Measurements from ENCODE around the gene KRTCAP2. TPM values are rescaled to one million over a fixed set of nuclear protein-coding genes. Genes with fewer than 3 reads are reported as not detected.
"Not testable (repeated sequence)": the region's sequence is repeated elsewhere in the genome, so short reads cannot be mapped to it uniquely, and the experiment has no call there.

Gene KRTCAP2
- total RNA-seq, 4 donors from 2014 or later: 102 to 167 (median 146) TPM

GRCh38 chr1:155196893-155197638 is 24.0 kb upstream of the KRTCAP2 start:
- H3K9me3 ChIP-seq: no peaks in the 10 kb centered on the region
- H3K27me3 ChIP-seq: no peaks in the 10 kb centered on the region
- H3K27ac ChIP-seq: peak overlapping the region in 1 of 4 donors; percentile 96
- peaks cover 0 to 48% (median 20%) of the 10 kb centered on the region in 4 donors for H3K4me1 ChIP-seq
- TF ChIP-seq POLR2A (IDR thresholded peaks at IDR 0.05) (no peak), EP300 (IDR thresholded peaks at IDR 0.05) (no peak)
- TF ChIP-seq, protein P1, sequence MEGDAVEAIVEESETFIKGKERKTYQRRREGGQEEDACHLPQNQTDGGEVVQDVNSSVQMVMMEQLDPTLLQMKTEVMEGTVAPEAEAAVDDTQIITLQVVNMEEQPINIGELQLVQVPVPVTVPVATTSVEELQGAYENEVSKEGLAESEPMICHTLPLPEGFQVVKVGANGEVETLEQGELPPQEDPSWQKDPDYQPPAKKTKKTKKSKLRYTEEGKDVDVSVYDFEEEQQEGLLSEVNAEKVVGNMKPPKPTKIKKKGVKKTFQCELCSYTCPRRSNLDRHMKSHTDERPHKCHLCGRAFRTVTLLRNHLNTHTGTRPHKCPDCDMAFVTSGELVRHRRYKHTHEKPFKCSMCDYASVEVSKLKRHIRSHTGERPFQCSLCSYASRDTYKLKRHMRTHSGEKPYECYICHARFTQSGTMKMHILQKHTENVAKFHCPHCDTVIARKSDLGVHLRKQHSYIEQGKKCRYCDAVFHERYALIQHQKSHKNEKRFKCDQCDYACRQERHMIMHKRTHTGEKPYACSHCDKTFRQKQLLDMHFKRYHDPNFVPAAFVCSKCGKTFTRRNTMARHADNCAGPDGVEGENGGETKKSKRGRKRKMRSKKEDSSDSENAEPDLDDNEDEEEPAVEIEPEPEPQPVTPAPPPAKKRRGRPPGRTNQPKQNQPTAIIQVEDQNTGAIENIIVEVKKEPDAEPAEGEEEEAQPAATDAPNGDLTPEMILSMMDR (IDR thresholded peaks at IDR 0.05): no peak
- peaks cover 0 to 65% (median 0%) of the 10 kb centered on the region in 3 donors for H3K36me3 ChIP-seq
- no peak for DNase-seq (ENCODE audit: low spot score in 2 of 2)
- 86 to 91% methylated on average over 20 of the region's 20 CpGs for WGBS, 2 donors
- no peak overlapping the region for H3K4me3 ChIP-seq

GRCh38 chr1:155196103-155196892 is 23.2 kb upstream of the KRTCAP2 start:
- H3K36me3 ChIP-seq: peaks cover 0 to 57% (median 0%) of the 10 kb centered on the region in 3 donors
- peak overlapping the region in 1 of 4 donors; percentile 55 for H3K4me3 ChIP-seq
- H3K27ac ChIP-seq: peak overlapping the region in 3 of 4 donors; percentile 86 to 97 (median 96)
- no peak for DNase-seq (ENCODE audit: low spot score in 2 of 2)
- no peaks in the 10 kb centered on the region for H3K9me3 ChIP-seq
- H3K27me3 ChIP-seq: no peaks in the 10 kb centered on the region
- TF ChIP-seq POLR2A (IDR thresholded peaks at IDR 0.05): no peak
- TF ChIP-seq EP300 (IDR thresholded peaks at IDR 0.05): no peak
- TF ChIP-seq, protein P1 (IDR thresholded peaks at IDR 0.05): no peak
- peaks cover 0 to 52% (median 20%) of the 10 kb centered on the region in 4 donors for H3K4me1 ChIP-seq
- 48 to 54% methylated on average over 6 of the region's 6 CpGs for WGBS, 2 donors

GRCh38 chr1:155195201-155196102 is 22.3 kb upstream of the KRTCAP2 start:
- Histone ChIP-seq H3K36me3 (peaks cover 0 to 49% (median 0%) of the 10 kb centered on the region in 3 donors), H3K27me3 (no peaks in the 10 kb centered on the region), H3K27ac (peak overlapping the region; percentile 86 to 97 (median 92)), H3K9me3 (no peaks in the 10 kb centered on the region), H3K4me1 (peaks cover 0 to 52% (median 20%) of the 10 kb centered on the region in 4 donors), H3K4me3 (peak overlapping the region; percentile 50 to 56 (median 54))
- no peak for DNase-seq (ENCODE audit: low spot score in 2 of 2)
- 3 to 25% methylated on average over 15 to 22 of the region's 27 CpGs for WGBS, 2 donors
- TF ChIP-seq, protein P1 (IDR thresholded peaks at IDR 0.05): no peak
- TF ChIP-seq EP300 (IDR thresholded peaks at IDR 0.05) (no peak), POLR2A (IDR thresholded peaks at IDR 0.05) (no peak)

- WGBS, 2 donors: 1 to 3% methylated on average over 16 of the region's 16 CpGs
- Histone ChIP-seq H3K4me3 (peak overlapping the region; percentile 50 to 56 (median 54)), H3K4me1 (peaks cover 0 to 52% (median 20%) of the 10 kb centered on the region in 4 donors), H3K27ac (peak overlapping the region; percentile 86 to 97 (median 92)), H3K36me3 (peaks cover 0 to 33% (median 0%) of the 10 kb centered on the region in 3 donors)
- H3K9me3 ChIP-seq; DNase-seq (ENCODE audit: low spot score in 2 of 2); H3K27me3 ChIP-seq: not testable (repeated sequence)
Measured at GRCh38 chr1:155193991-155194240, 20.8 kb upstream of the KRTCAP2 start.

- Histone ChIP-seq H3K27ac (peak overlapping the region; percentile 86 to 97 (median 92)), H3K4me1 (peaks cover 0 to 52% (median 20%) of the 10 kb centered on the region in 4 donors), H3K36me3 (peaks cover 0 to 28% (median 0%) of the 10 kb centered on the region in 3 donors), H3K4me3 (peak overlapping the region; percentile 50 to 56 (median 54)), H3K9me3 (no peaks in the 10 kb centered on the region), H3K27me3 (no peaks in the 10 kb centered on the region)
- peak; percentile 81 to 85 for DNase-seq (ENCODE audit: low spot score in 2 of 2)
- 0 to 1% methylated on average over 38 of the region's 38 CpGs for WGBS, 2 donors
- TF ChIP-seq, protein P1 (IDR thresholded peaks at IDR 0.05): peak; percentile 96 to 99 (median 98)
- peak; percentile 56 to 61 for TF ChIP-seq POLR2A (IDR thresholded peaks at IDR 0.05)
- TF ChIP-seq EP300 (IDR thresholded peaks at IDR 0.05): peak; percentile 26 to 87
Measured at GRCh38 chr1:155193275-155193990, 20.3 kb upstream of the KRTCAP2 start.
